HG03565 (cell line): ENCODE results near the gene MORC1.

Experiments
- ATAC-seq: cut with Tn5 transposase; IDR thresholded peaks from one replicate; pipeline ENCODE4 v1.9.1; 2021; ENCODE audit warnings: mild to moderate bottlenecking, moderate library complexity; ENCODE audit not compliant: unreplicated experiment

MORC1 gene

GRCh38 chr3:108947855-108948254, 170.1 kb downstream of the MORC1 start:
- no peak for ATAC-seq

- ATAC-seq = no peak
Observed at GRCh38 chr3:108946292-108947285, 171.3 kb downstream of the MORC1 start.

- no peak for ATAC-seq
Observed at GRCh38 chr3:108940568-108941263, 177.2 kb downstream of the MORC1 start.

- ATAC-seq = no peak
Observed at GRCh38 chr3:108940166-108940565, 177.8 kb downstream of the MORC1 start.

- ATAC-seq = no peak
Observed at GRCh38 chr3:108936924-108937689, 180.8 kb downstream of the MORC1 start.

- no peak for ATAC-seq
Observed at GRCh38 chr3:108931035-108931434, 186.9 kb downstream of the MORC1 start.

GRCh38 chr3:108918866-108919265, 199.1 kb downstream of the MORC1 start:
- ATAC-seq = no peak

GRCh38 chr3:108914774-108915641, 202.9 kb downstream of the MORC1 start:
- ATAC-seq = peak; percentile 88

GRCh38 chr3:108909799-108910198, 208.1 kb downstream of the MORC1 start:
- no peak for ATAC-seq
